ENCODE measurements around the gene LKAAEAR1.

- TF ChIP-seq CTCF (IDR thresholded peaks at IDR 0.05) (no peak), POLR2A (IDR thresholded peaks at IDR 0.05) (no peak)
These were observed 33.8 kb downstream of the LKAAEAR1 start for GRCh38 chr20:64050261-64051032.

Measured in Peyer's patch (tissue), 4 donors.